PC-3 (cell line): ENCODE results near the gene TRIM25.

Experiments
- EZH2 ChIP-seq: fragments of 300-600 bp; sonication (generic); IDR thresholded peaks from one replicate; pipeline ENCODE4 v1.6.1; 2017; ENCODE audit warnings: antibody characterized with exemption, mild to moderate bottlenecking, low read length; ENCODE audit not compliant: unreplicated experiment
- EZH2phosphoT487 ChIP-seq: fragments of 300-600 bp; sonication (generic); IDR thresholded peaks from 2 replicates; pipeline ENCODE4 v1.6.1; 2018; ENCODE audit warnings: mild to moderate bottlenecking, antibody characterized with exemption, low read length, borderline replicate concordance
- TF ChIP-seq, protein P1 (sequence below): fragments of 300-600 bp; sonication (generic); conservative IDR thresholded peaks from 2 replicates; pipeline ENCODE4 v1.5.1; 2017; ENCODE audit warnings: antibody characterized with exemption, low read depth, mild to moderate bottlenecking, low read length

DNA sequence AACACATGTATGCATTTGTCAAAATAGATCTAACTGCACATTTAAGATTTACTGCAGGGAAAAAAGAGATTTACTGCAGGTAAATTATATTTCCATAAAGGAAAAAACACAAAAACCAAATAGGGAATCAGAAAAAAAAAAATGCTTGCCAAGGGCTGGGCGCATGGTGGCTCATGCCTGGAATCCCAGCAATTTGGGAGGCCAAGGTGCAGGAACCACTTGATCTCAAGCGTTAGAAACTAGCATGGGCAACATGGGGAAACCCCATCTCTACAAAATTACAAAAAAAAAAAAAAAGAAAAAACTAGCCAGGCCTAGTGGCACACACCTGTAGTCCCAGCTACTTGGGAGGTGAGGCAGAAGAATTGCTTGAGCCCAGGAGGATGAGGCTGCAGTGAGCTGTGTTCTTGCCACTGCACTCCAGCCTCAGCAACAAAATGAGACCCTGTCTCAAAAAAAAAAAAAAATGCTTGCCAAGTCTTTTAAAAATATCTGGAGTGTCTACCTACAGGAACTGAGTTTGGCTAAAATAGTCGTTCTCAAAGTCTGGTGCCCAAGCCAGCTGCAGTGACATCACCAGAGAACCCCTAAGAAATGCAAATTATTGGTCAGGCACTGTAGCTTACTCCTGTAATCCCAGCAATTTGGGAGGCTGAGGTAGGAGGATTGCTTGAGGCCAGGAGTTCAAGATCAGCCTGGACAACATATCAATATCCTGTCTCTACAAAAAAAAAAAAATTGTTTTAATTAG lies 17.5 kb downstream of the TRIM25 start:
- TF ChIP-seq, protein P1, sequence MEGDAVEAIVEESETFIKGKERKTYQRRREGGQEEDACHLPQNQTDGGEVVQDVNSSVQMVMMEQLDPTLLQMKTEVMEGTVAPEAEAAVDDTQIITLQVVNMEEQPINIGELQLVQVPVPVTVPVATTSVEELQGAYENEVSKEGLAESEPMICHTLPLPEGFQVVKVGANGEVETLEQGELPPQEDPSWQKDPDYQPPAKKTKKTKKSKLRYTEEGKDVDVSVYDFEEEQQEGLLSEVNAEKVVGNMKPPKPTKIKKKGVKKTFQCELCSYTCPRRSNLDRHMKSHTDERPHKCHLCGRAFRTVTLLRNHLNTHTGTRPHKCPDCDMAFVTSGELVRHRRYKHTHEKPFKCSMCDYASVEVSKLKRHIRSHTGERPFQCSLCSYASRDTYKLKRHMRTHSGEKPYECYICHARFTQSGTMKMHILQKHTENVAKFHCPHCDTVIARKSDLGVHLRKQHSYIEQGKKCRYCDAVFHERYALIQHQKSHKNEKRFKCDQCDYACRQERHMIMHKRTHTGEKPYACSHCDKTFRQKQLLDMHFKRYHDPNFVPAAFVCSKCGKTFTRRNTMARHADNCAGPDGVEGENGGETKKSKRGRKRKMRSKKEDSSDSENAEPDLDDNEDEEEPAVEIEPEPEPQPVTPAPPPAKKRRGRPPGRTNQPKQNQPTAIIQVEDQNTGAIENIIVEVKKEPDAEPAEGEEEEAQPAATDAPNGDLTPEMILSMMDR: no peak
- TF ChIP-seq EZH2 (no peak), EZH2phosphoT487 (no peak)
